HEK293 (cell line): ENCODE results near the gene TK2.

Experiments
- CTCF ChIA-PET: fragments of 350-600 bp; formaldehyde crosslinking; extraction: SDS; loops from one replicate; lab custom pipeline; 2021; ENCODE audit warnings: antibody characterized with exemption; lab: Yijun Ruan, JAX
- POLR2A ChIA-PET: fragments of 300-600 bp; formaldehyde crosslinking; extraction: SDS; loops from one replicate; lab custom pipeline; 2020; ENCODE audit warnings: antibody characterized with exemption, inconsistent platforms; lab: Yijun Ruan, JAX
- H3K27ac ChIP-seq: fragments of 200-500 bp; sonication (Bioruptor generic); 2 replicates; pipeline ENCODE4 v1.5.1; 2014; ENCODE audit warnings: low read depth, low read length, control low read depth, inconsistent platforms; ENCODE audit errors: extremely low read depth
- H3K36me3 ChIP-seq, 2 experiments: fragments of 200-500 bp in 1 of 2; sonication (Bioruptor generic) in 1 of 2; 1 replicate in 1 of 2; 2 replicates in 1 of 2; pipeline ENCODE4 v1.5.1; 2014 to 2017; ENCODE audit warnings: inconsistent platforms in 2 of 2, low read length in 2 of 2; ENCODE audit not compliant: control insufficient read depth in 2 of 2, insufficient read depth in 1 of 2
- H3K4me1 ChIP-seq: fragments of 200-500 bp; sonication (Bioruptor generic); 2 replicates; pipeline ENCODE4 v1.5.1; 2014; ENCODE audit warnings: mild to moderate bottlenecking, low read length, inconsistent platforms; ENCODE audit not compliant: control insufficient read depth, insufficient read depth
- H3K4me3 ChIP-seq: 2 replicates; pipeline ENCODE4 v1.5.1; 2011; ENCODE audit warnings: low read depth, mild to moderate bottlenecking, control low read depth, low read length, moderate library complexity
- H3K9me3 ChIP-seq: fragments of 200-500 bp; sonication (Bioruptor generic); 2 replicates; pipeline ENCODE4 v1.5.1; 2014; ENCODE audit warnings: low read depth, low read length, inconsistent platforms; ENCODE audit not compliant: control insufficient read depth, insufficient read depth
- HOXD13 ChIP-seq: sonication (generic); formaldehyde crosslinking; IDR thresholded peaks from 2 replicates; pipeline ENCODE4 v1.8.0; 2022; ENCODE audit warnings: missing genetic modification reagents, borderline replicate concordance
- KLF10 ChIP-seq: fragments of 450-650 bp; IDR thresholded peaks from 2 replicates; pipeline ENCODE4 v1.5.1; 2018; ENCODE audit warnings: missing biosample characterization, mild to moderate bottlenecking, missing genetic modification characterization
- RBAK ChIP-seq: fragments of 450-650 bp; formaldehyde crosslinking; IDR thresholded peaks from 2 replicates; pipeline ENCODE4 v1.5.1; 2016; ENCODE audit warnings: missing biosample characterization, missing genetic modification characterization
- SCRT1 ChIP-seq: fragments of 450-650 bp; formaldehyde crosslinking; IDR thresholded peaks from 2 replicates; pipeline ENCODE4 v1.5.1; 2016; ENCODE audit warnings: missing biosample characterization, missing genetic modification characterization, borderline replicate concordance
- SETDB1 ChIP-seq: IDR thresholded peaks from one replicate; pipeline ENCODE4 v1.6.1; 2017; ENCODE audit warnings: mild to moderate bottlenecking, low read length, moderate library complexity, mixed read lengths; ENCODE audit not compliant: insufficient read length
- SP3 ChIP-seq: fragments of 450-650 bp; formaldehyde crosslinking; IDR thresholded peaks from 2 replicates; pipeline ENCODE4 v1.5.1; 2016; ENCODE audit warnings: missing biosample characterization, missing genetic modification characterization
- ZBTB10 ChIP-seq: fragments of 450-650 bp; formaldehyde crosslinking; IDR thresholded peaks from 2 replicates; pipeline ENCODE4 v1.5.1; 2016; ENCODE audit warnings: missing biosample characterization, missing genetic modification characterization
- ZBTB8A ChIP-seq: fragments of 450-650 bp; formaldehyde crosslinking; IDR thresholded peaks from 2 replicates; pipeline ENCODE4 v1.5.1; 2016; ENCODE audit warnings: missing biosample characterization, missing genetic modification characterization
- ZFP41 ChIP-seq: fragments of 450-650 bp; formaldehyde crosslinking; IDR thresholded peaks from 2 replicates; pipeline ENCODE4 v1.5.1; 2016; ENCODE audit warnings: missing biosample characterization, missing genetic modification characterization, borderline replicate concordance
- ZNF146 ChIP-seq: fragments of 450-650 bp; formaldehyde crosslinking; IDR thresholded peaks from 2 replicates; pipeline ENCODE4 v1.5.1; 2016; ENCODE audit warnings: missing biosample characterization, missing genetic modification characterization
- ZNF202 ChIP-seq: fragments of 450-650 bp; formaldehyde crosslinking; IDR thresholded peaks from 2 replicates; pipeline ENCODE4 v1.5.1; 2016; ENCODE audit warnings: missing biosample characterization, missing genetic modification characterization, borderline replicate concordance
- ZNF26 ChIP-seq: fragments of 450-650 bp; formaldehyde crosslinking; IDR thresholded peaks from 2 replicates; pipeline ENCODE4 v1.5.1; 2016; ENCODE audit warnings: missing biosample characterization, missing genetic modification characterization
- ZNF529 ChIP-seq: fragments of 450-650 bp; formaldehyde crosslinking; IDR thresholded peaks from 2 replicates; pipeline ENCODE4 v1.5.1; 2017; ENCODE audit warnings: missing genetic modification characterization, missing biosample characterization; ENCODE audit not compliant: insufficient replicate concordance
- ZNF530 ChIP-seq: fragments of 450-650 bp; formaldehyde crosslinking; IDR thresholded peaks from 2 replicates; pipeline ENCODE4 v1.5.1; 2016; ENCODE audit warnings: low read depth, missing biosample characterization, missing genetic modification characterization
- ZNF548 ChIP-seq: fragments of 450-650 bp; formaldehyde crosslinking; IDR thresholded peaks from 2 replicates; pipeline ENCODE4 v1.5.1; 2016; ENCODE audit warnings: missing biosample characterization, missing genetic modification characterization
- ZNF549 ChIP-seq: fragments of 450-650 bp; IDR thresholded peaks from 2 replicates; pipeline ENCODE4 v1.5.1; 2018; ENCODE audit warnings: missing biosample characterization, missing genetic modification characterization, mild to moderate bottlenecking, inconsistent platforms, moderate library complexity
- ZNF558 ChIP-seq: fragments of 450-650 bp; formaldehyde crosslinking; IDR thresholded peaks from 2 replicates; pipeline ENCODE4 v1.5.1; 2016; ENCODE audit warnings: missing biosample characterization, missing genetic modification characterization
- ZNF600 ChIP-seq: fragments of 450-650 bp; formaldehyde crosslinking; IDR thresholded peaks from 2 replicates; pipeline ENCODE4 v1.5.1; 2016; ENCODE audit warnings: missing biosample characterization, missing genetic modification characterization
- ZNF623 ChIP-seq: fragments of 450-650 bp; formaldehyde crosslinking; IDR thresholded peaks from 2 replicates; pipeline ENCODE4 v1.5.1; 2016; ENCODE audit warnings: missing biosample characterization, missing genetic modification characterization
- ZNF629 ChIP-seq: fragments of 450-650 bp; formaldehyde crosslinking; IDR thresholded peaks from 2 replicates; pipeline ENCODE4 v1.5.1; 2017; ENCODE audit warnings: missing biosample characterization, missing genetic modification characterization
- ZNF654 ChIP-seq: fragments of 450-650 bp; formaldehyde crosslinking; IDR thresholded peaks from 2 replicates; pipeline ENCODE4 v1.5.1; 2016; ENCODE audit warnings: low read depth, missing biosample characterization, missing genetic modification characterization
- ZNF658 ChIP-seq: fragments of 450-650 bp; formaldehyde crosslinking; IDR thresholded peaks from 2 replicates; pipeline ENCODE4; 2016; ENCODE audit warnings: missing biosample characterization, missing genetic modification characterization
- ZNF664 ChIP-seq: fragments of 450-650 bp; formaldehyde crosslinking; IDR thresholded peaks from 2 replicates; pipeline ENCODE4 v1.5.1; 2016; ENCODE audit warnings: missing biosample characterization, missing genetic modification characterization
- ZNF747 ChIP-seq: fragments of 450-650 bp; formaldehyde crosslinking; IDR thresholded peaks from 2 replicates; pipeline ENCODE4 v1.5.1; 2016; ENCODE audit warnings: missing biosample characterization, missing genetic modification characterization
- ZNF785 ChIP-seq: fragments of 450-650 bp; formaldehyde crosslinking; IDR thresholded peaks from 2 replicates; pipeline ENCODE4 v1.5.1; 2016; ENCODE audit warnings: missing biosample characterization, missing genetic modification characterization
- ZNF830 ChIP-seq: fragments of 450-650 bp; IDR thresholded peaks from 2 replicates; pipeline ENCODE4 v1.5.0; 2018; ENCODE audit warnings: missing biosample characterization, missing genetic modification characterization, low read depth, mild to moderate bottlenecking, moderate library complexity
- ZNF843 ChIP-seq: fragments of 450-650 bp; formaldehyde crosslinking; IDR thresholded peaks from 2 replicates; pipeline ENCODE4 v1.5.1; 2016; ENCODE audit warnings: missing biosample characterization, missing genetic modification characterization
- ZSCAN16 ChIP-seq: fragments of 450-650 bp; formaldehyde crosslinking; IDR thresholded peaks from 2 replicates; pipeline ENCODE4 v1.5.1; 2016; ENCODE audit warnings: missing biosample characterization, missing genetic modification characterization
- ZXDB ChIP-seq: fragments of 450-650 bp; formaldehyde crosslinking; IDR thresholded peaks from 2 replicates; pipeline ENCODE4 v1.5.1; 2016; ENCODE audit warnings: missing biosample characterization, missing genetic modification characterization
- TF ChIP-seq, protein P1 (sequence below): fragments of 450-650 bp; formaldehyde crosslinking; IDR thresholded peaks from 2 replicates; pipeline ENCODE4 v1.5.1; 2016; ENCODE audit warnings: missing biosample characterization, missing genetic modification characterization, low read depth

The TK2 gene

DNA sequence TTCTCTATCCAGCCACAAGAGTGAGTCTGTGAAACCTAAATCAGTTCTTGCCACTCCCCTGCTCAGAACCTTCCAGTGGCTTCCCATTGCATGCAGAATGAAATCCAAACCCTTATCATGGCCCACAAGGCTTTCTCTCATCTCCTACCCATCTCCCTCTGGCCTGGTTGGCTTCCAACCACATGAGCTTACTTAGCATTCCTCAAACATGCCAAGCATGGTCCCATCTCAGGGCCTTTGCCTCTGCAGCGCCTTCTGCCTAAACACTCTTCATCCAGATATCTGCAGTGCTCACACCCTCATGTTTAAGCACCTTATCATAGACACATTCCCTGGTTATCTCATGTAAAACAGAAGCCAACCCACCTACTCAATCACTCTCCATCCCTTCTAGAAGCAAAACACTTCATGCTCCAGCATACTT lies 15.5 kb downstream of the TK2 start:
- TF ChIP-seq ZNF146 (tag by site-specific recombination) (no peak), ZXDB (tag by site-specific recombination) (no peak)
- H3K4me3 ChIP-seq = no peak overlapping the region
- ChIA-PET POLR2A (no interaction called here), CTCF (no interaction called here)
- H3K4me1 ChIP-seq = no peaks in the 10 kb centered on the region
- no peak overlapping the region for H3K27ac ChIP-seq
- H3K36me3 ChIP-seq = peaks cover 0 to 63% of the 10 kb centered on the region in 2 experiments; a peak in 2 of 3 replicates
- no peaks in the 10 kb centered on the region for H3K9me3 ChIP-seq

DNA sequence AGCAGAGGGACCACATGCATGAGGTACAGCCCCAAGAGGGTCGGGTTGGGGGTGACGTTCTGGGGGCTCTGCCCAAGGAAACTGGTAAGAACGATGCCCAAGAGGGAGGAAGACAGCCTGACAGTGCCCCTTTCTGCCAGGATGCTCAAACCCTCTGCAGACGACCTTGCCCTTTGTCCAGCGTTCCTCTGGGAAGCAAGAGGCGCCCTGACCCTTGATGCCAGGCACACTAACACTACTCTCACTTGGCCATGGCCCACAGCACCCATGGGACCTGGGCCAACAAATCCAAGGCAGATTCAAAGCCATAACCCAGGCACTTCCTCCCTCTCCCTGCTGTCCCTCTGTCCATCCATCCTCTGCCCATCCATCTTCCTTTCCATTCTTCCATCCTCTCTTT lies 20.4 kb downstream of the TK2 start:
- TF ChIP-seq ZNF549 = no peak
- no peak for TF ChIP-seq ZNF658 (tag by site-specific recombination)
- no peak for TF ChIP-seq ZFP41 (tag by site-specific recombination)
- no peak for TF ChIP-seq ZNF654 (tag by site-specific recombination)
- TF ChIP-seq ZNF202 (tag by site-specific recombination) = no peak
- TF ChIP-seq ZSCAN16 (tag by site-specific recombination) = no peak
- TF ChIP-seq ZNF785 = no peak
- TF ChIP-seq KLF10 (tag by site-specific recombination) = no peak
- TF ChIP-seq ZNF843 = no peak
- TF ChIP-seq ZNF623 (tag by site-specific recombination) = no peak
- TF ChIP-seq ZBTB8A (tag by site-specific recombination) = no peak
- no peak for TF ChIP-seq ZNF548 (tag by site-specific recombination)
- TF ChIP-seq SETDB1 = no peak
- TF ChIP-seq RBAK = no peak
- no peak for TF ChIP-seq ZNF664
- TF ChIP-seq ZNF530 = no peak
- TF ChIP-seq HOXD13 (CRISPR knock-in tag) = no peak
- TF ChIP-seq ZNF747 (tag by site-specific recombination) = no peak
- TF ChIP-seq SCRT1 = no peak
- no peak overlapping the region for H3K4me3 ChIP-seq
- POLR2A ChIA-PET = no interaction called here
- peaks cover 0 to 72% of the 10 kb centered on the region in 2 experiments; a peak in 2 of 3 replicates for H3K36me3 ChIP-seq
- H3K9me3 ChIP-seq = no peaks in the 10 kb centered on the region
- no peak overlapping the region for H3K27ac ChIP-seq
- H3K4me1 ChIP-seq = no peaks in the 10 kb centered on the region
- CTCF ChIA-PET = no interaction called here

- ChIA-PET POLR2A (no interaction called here), CTCF (no interaction called here)
- Histone ChIP-seq H3K36me3 (peaks cover 0 to 67% of the 10 kb centered on the region in 2 experiments; a peak in 2 of 3 replicates), H3K9me3 (no peaks in the 10 kb centered on the region), H3K27ac (no peak overlapping the region), H3K4me1 (no peaks in the 10 kb centered on the region), H3K4me3 (no peak overlapping the region)
- TF ChIP-seq ZNF26 (no peak), ZNF146 (tag by site-specific recombination) (no peak), ZBTB10 (no peak), ZNF548 (tag by site-specific recombination) (no peak), ZNF558 (tag by site-specific recombination) (no peak), ZXDB (tag by site-specific recombination) (no peak), ZNF830 (tag by site-specific recombination) (no peak), SP3 (tag by site-specific recombination) (no peak), ZNF629 (tag by site-specific recombination) (no peak), ZNF600 (tag by site-specific recombination) (no peak), ZNF529 (tag by site-specific recombination) (no peak)
- TF ChIP-seq, protein P1, sequence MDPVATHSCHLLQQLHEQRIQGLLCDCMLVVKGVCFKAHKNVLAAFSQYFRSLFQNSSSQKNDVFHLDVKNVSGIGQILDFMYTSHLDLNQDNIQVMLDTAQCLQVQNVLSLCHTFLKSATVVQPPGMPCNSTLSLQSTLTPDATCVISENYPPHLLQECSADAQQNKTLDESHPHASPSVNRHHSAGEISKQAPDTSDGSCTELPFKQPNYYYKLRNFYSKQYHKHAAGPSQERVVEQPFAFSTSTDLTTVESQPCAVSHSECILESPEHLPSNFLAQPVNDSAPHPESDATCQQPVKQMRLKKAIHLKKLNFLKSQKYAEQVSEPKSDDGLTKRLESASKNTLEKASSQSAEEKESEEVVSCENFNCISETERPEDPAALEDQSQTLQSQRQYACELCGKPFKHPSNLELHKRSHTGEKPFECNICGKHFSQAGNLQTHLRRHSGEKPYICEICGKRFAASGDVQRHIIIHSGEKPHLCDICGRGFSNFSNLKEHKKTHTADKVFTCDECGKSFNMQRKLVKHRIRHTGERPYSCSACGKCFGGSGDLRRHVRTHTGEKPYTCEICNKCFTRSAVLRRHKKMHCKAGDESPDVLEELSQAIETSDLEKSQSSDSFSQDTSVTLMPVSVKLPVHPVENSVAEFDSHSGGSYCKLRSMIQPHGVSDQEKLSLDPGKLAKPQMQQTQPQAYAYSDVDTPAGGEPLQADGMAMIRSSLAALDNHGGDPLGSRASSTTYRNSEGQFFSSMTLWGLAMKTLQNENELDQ = no peak
Observed at GRCh38 chr16:66528294-66528693, 21.6 kb downstream of the TK2 start.
